ENCODE results near the gene NCKIPSD.
"Not testable (repeated sequence)": the region's sequence is repeated elsewhere in the genome, so short reads cannot be mapped to it uniquely, and the experiment has no call there.

GRCh38 chr3:48733752-48734518, 48.2 kb upstream of the NCKIPSD start:
- TF ChIP-seq, protein P1, sequence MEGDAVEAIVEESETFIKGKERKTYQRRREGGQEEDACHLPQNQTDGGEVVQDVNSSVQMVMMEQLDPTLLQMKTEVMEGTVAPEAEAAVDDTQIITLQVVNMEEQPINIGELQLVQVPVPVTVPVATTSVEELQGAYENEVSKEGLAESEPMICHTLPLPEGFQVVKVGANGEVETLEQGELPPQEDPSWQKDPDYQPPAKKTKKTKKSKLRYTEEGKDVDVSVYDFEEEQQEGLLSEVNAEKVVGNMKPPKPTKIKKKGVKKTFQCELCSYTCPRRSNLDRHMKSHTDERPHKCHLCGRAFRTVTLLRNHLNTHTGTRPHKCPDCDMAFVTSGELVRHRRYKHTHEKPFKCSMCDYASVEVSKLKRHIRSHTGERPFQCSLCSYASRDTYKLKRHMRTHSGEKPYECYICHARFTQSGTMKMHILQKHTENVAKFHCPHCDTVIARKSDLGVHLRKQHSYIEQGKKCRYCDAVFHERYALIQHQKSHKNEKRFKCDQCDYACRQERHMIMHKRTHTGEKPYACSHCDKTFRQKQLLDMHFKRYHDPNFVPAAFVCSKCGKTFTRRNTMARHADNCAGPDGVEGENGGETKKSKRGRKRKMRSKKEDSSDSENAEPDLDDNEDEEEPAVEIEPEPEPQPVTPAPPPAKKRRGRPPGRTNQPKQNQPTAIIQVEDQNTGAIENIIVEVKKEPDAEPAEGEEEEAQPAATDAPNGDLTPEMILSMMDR (IDR thresholded peaks at IDR 0.05) = not testable (repeated sequence)
- TF ChIP-seq POLR2A (IDR thresholded peaks at IDR 0.05) = not testable (repeated sequence)

Measured in uterus (tissue), 2 donors.